Progenitor cell of endocrine pancreas (in vitro differentiated cells): ENCODE results near the gene PPP2R2B. TPM values are rescaled to one million over a fixed set of nuclear protein-coding genes. Genes with fewer than 3 reads are reported as not detected.

Experiments
- DNase-seq: peaks from one replicate; pipeline ENCODE4 v3.0.0; 2021; ENCODE audit warnings: low spot score; ENCODE audit not compliant: unreplicated experiment
- H3K27ac Mint-ChIP-seq: 2 replicates; pipeline ENCODE4 v1.8.0; 2021; ENCODE audit warnings: mild to moderate bottlenecking, moderate library complexity, mixed read lengths
- H3K27me3 Mint-ChIP-seq: 2 replicates; pipeline ENCODE4 v1.8.0; 2021; ENCODE audit warnings: mixed read lengths
- H3K36me3 Mint-ChIP-seq: 2 replicates; pipeline ENCODE4 v1.8.0; 2022; ENCODE audit warnings: mixed read lengths; ENCODE audit not compliant: insufficient read depth
- H3K4me1 Mint-ChIP-seq: 2 replicates; pipeline ENCODE4 v1.8.0; 2021; ENCODE audit warnings: low read depth, mixed read lengths
- H3K4me3 Mint-ChIP-seq: 2 replicates; pipeline ENCODE4 v1.8.0; 2021; ENCODE audit warnings: low read depth, mild to moderate bottlenecking, moderate library complexity, mixed read lengths
- H3K9me3 Mint-ChIP-seq: 2 replicates; pipeline ENCODE4 v1.8.0; 2021; ENCODE audit warnings: low read depth, mixed read lengths
- total RNA-seq: library from RNA; stranded (reverse); gene quantifications from 2 replicates; pipeline ENCODE4 v1.2.1, GENCODE V29; 2021
- TF ChIP-seq, protein P1 (sequence below): fragments of 200-600 bp; sonication (generic); IDR thresholded peaks from one replicate; pipeline ENCODE4 v1.5.0; 2021; ENCODE audit warnings: antibody characterized with exemption, mild to moderate bottlenecking; ENCODE audit not compliant: unreplicated experiment

PPP2R2B gene
- total RNA-seq, 1 donor from 2014 or later: 1.8 TPM

GRCh38 chr5:146635443-146635842, 243.1 kb downstream of the PPP2R2B start:
- H3K27ac Mint-ChIP-seq: no peak overlapping the region
- H3K36me3 Mint-ChIP-seq: no peaks in the 10 kb centered on the region
- peaks cover 6% of the 10 kb centered on the region for H3K4me1 Mint-ChIP-seq
- H3K4me3 Mint-ChIP-seq: no peak overlapping the region
- no peaks in the 10 kb centered on the region for H3K9me3 Mint-ChIP-seq
- DNase-seq: no peak
- TF ChIP-seq, protein P1, sequence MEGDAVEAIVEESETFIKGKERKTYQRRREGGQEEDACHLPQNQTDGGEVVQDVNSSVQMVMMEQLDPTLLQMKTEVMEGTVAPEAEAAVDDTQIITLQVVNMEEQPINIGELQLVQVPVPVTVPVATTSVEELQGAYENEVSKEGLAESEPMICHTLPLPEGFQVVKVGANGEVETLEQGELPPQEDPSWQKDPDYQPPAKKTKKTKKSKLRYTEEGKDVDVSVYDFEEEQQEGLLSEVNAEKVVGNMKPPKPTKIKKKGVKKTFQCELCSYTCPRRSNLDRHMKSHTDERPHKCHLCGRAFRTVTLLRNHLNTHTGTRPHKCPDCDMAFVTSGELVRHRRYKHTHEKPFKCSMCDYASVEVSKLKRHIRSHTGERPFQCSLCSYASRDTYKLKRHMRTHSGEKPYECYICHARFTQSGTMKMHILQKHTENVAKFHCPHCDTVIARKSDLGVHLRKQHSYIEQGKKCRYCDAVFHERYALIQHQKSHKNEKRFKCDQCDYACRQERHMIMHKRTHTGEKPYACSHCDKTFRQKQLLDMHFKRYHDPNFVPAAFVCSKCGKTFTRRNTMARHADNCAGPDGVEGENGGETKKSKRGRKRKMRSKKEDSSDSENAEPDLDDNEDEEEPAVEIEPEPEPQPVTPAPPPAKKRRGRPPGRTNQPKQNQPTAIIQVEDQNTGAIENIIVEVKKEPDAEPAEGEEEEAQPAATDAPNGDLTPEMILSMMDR: no peak
- H3K27me3 Mint-ChIP-seq: peaks cover 15% of the 10 kb centered on the region

DNA sequence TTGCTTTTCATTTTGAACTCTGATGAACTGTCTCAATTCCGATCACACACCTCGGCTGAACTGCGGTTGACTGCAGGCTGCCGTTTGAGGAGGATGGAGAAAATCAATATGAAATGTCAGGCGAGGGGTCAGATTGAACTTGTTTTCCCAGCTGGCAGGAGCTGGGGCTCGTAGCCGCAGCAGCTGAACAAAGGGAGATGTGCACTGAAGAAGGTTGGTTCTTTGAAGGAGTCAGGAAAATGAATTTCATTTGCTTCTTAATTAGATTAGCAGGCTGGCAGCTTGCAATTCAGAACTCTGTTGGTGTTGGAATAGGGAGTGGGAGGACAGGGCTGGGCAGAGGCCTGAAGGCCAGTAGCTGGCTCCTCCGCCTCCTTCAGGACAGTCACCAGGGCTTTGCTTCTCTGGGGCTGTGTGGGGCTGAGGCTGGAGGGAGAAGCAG, 245.2 kb downstream of the PPP2R2B start:
- Mint-ChIP-seq H3K4me1 (peaks cover 6% of the 10 kb centered on the region), H3K27me3 (peaks cover 20% of the 10 kb centered on the region), H3K4me3 (no peak overlapping the region), H3K9me3 (no peaks in the 10 kb centered on the region), H3K27ac (peak overlapping the region; percentile 83), H3K36me3 (no peaks in the 10 kb centered on the region)
- TF ChIP-seq, protein P1: no peak
- no peak for DNase-seq

GRCh38 chr5:146632620-146633322, 245.8 kb downstream of the PPP2R2B start:
- H3K27me3 Mint-ChIP-seq: peaks cover 20% of the 10 kb centered on the region
- no peak overlapping the region for H3K27ac Mint-ChIP-seq
- H3K9me3 Mint-ChIP-seq: no peaks in the 10 kb centered on the region
- peaks cover 6% of the 10 kb centered on the region for H3K4me1 Mint-ChIP-seq
- no peak for DNase-seq
- H3K36me3 Mint-ChIP-seq: no peaks in the 10 kb centered on the region
- H3K4me3 Mint-ChIP-seq: no peak overlapping the region
- TF ChIP-seq, protein P1: no peak

- no peaks in the 10 kb centered on the region for H3K9me3 Mint-ChIP-seq
- H3K27me3 Mint-ChIP-seq: peaks cover 23% of the 10 kb centered on the region
- no peak for DNase-seq
- peaks cover 6% of the 10 kb centered on the region for H3K4me1 Mint-ChIP-seq
- H3K36me3 Mint-ChIP-seq: no peaks in the 10 kb centered on the region
- no peak overlapping the region for H3K27ac Mint-ChIP-seq
- TF ChIP-seq, protein P1: no peak
- no peak overlapping the region for H3K4me3 Mint-ChIP-seq
Measured at GRCh38 chr5:146630472-146630871, 248.1 kb downstream of the PPP2R2B start.

DNA sequence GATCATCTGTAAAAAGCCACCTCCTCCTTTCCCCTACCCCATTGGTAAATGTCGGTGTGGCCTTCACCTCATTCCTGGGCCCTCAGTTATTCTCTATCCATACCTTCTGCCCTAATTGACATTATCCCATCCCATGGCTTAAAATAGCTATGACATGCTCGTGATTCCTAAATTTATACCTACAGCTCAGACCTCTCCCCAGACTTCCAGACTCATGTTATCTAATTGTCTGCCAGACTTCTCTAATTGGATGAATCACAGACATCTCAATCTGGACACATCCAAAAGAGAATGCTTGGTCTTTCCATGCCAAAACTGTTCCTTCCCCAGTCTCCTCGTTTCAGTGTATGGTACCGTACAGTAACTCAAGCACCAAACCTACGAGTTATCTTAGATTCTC, 249.6 kb downstream of the PPP2R2B start:
- Mint-ChIP-seq H3K27me3 (peaks cover 23% of the 10 kb centered on the region), H3K4me3 (no peak overlapping the region)

More for the DNA sequence above, 249.6 kb downstream of the PPP2R2B start:
- H3K36me3 Mint-ChIP-seq: no peaks in the 10 kb centered on the region
- TF ChIP-seq, protein P1: no peak
- no peak overlapping the region for H3K27ac Mint-ChIP-seq
- no peaks in the 10 kb centered on the region for H3K9me3 Mint-ChIP-seq
- H3K4me1 Mint-ChIP-seq: peaks cover 6% of the 10 kb centered on the region
- DNase-seq: no peak
